Fibroblast of skin of abdomen (primary cell): Measurements from ENCODE around the gene CA10. TPM values are rescaled to one million over a fixed set of nuclear protein-coding genes. Genes with fewer than 3 reads are reported as not detected.

Experiments
- DNase-seq: peaks from one replicate; pipeline ENCODE4 v3.0.0-alpha.2; 2013
- polyA plus RNA-seq, 2 experiments: library from polyadenylated mRNA; unstranded; fragments of 120-200 nt; gene quantifications; one replicate each; pipeline ENCODE4 v1.2.1, GENCODE V29; 2013; ENCODE audit not compliant: insufficient read length in 2 of 2

The CA10 gene
- polyA plus RNA-seq (2013, experiment 1 of 2; ENCODE audit: insufficient read length) = 0.08 TPM
- polyA plus RNA-seq (2013, experiment 2 of 2; ENCODE audit: insufficient read length) = not detected

DNA sequence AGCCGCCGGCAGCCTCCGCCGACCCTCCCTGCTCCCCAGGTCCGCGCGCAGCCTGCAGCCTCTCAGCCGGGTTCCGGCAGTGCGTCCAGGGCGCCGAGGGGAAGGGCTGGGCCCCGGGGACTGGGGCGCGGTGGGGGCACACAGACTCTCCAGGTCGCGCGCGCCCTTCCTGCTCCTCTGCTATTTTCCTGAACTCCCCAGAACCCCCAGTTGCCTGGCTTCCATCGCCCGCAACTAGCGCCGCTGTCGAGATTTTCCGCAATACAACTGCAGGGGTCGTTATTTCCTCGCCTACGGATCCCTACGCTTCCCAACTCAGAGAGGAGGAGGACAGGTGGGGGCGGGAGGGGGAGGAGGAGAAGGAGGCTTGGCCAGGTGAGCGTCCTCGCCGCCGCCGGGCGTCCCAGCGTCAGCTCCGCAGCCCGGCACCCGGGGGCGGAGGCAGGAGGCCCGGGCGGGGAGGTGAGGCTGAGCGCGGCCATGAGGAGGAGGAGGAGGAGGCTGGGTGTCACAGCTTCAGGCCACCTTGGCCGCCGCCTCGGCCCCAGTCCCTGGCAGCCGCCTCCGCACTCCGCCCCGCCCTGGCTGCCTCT lies at the start of gene CA10:
CA10 (minus strand) TSS at position 265 of the 593 bp plus-strand sequence.
- no peak for DNase-seq

DNA sequence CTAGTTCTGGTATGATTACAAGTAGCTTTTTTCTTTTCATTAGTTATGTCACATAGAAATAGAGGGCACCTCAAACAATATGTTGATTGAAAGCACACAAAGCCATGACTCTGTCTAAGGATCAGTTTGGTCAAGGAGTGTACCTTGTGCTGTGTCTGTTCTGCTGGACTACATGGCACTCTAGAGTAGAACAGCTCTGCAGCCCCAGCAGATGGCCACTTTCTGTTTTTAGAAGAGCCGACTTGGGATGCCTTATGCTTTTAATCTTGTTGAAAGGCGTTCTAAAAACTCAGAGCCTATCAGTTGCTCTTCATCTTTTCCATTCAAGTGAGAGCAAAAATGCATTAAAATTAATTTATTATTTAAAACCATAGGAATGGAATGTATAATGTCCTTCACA lies 49.3 kb upstream of the CA10 start:
- no peak for DNase-seq

DNA sequence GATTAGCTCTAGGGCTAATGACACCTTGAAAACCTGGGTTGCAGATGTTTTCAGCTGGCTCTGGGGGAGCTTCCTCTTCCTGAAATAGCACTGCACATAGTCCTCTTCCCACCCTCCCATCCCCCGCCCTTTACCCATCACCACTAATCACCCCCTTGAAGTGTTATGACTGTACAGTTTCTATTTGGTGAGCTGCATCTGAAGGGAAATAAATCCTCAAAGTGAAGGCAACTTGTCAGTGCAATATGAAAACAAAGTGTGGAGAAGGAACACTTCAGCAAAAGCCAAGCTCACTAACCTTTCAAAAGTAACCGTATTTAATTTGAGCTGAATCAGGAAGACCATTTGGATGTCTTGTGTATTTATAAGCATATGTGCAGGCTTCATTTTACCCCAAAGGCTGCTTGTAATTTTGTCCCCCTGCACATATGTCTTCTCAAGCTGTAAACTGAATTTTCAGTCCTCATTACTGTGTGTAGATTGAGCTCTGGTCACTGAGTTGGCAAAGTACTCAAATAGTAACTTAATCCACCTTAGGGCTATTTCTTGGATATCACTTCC lies 44.1 kb upstream of the CA10 start:
- DNase-seq = no peak

DNA sequence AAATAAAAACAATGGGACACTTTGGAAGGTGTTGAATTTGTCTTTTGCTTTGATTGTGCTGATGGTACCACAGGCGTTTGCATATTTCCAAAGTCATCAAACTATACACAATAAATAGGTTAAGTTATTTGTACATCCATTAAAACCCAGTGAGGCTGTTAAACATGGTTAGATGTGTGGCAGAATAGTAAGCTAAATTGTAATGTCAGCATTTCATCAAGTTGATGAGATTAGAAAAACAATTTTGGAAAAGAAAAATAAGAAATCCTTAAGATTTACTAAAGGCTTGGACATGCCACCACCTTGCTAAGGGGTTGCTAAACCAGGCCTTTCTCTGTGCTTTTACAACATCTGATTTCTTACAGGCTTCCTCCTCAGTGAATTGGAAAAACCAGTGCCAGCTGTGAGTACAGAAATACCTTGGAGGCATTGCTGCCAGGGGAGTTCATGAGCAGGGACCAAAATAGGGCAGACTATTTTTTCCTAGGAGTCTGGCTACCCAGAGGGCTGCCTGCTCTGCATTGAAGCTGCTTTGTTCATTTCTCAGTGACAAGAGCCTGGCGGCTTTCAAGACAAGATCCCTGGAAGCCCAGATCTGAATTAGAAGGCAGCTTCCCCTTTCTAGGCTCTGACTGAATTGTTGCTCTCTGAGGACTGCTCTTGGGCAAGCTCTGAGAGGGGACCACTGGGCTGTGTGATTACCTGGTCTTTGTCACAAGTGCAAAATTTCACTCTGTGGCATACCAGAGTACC lies 43.4 kb upstream of the CA10 start:
- DNase-seq = no peak

DNA sequence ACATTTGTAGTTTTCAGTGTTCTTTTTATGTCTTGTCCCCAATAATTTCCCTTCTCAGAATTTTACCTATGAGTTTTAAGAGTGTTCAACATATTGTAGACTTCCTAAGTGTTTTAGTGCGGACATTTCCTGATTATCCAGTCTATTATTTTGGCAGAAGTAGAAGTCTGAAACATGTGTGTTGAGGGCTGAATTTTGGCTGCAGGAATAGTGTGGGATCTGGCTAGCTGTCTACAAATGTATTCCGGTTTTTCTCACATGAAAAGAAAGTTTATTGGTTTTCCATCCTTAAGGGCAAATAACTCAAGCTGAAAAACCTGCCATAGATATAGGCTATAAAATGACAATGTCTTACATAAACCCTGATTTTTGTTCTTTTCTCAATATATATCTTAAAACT lies 33.0 kb upstream of the CA10 start:
- no peak for DNase-seq

DNA sequence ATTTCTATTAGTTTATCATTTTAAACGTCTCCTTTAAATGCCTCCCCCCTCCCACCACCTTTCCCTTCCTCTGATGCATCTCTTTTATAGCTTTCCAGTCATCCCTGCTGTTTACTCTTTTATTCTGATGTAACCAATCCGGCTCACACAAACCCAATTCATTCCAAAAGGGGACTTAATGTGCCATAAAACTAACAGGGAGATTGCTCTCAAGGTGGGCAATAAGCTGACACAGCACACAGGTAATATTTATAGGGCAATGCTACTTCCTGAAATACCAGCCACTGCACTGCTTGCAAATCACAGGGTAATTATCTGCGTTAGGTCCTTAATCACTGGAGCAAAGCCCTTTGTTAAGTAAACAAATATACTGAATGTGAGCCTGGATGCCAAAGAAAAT lies 23.3 kb upstream of the CA10 start:
- DNase-seq = no peak

DNA sequence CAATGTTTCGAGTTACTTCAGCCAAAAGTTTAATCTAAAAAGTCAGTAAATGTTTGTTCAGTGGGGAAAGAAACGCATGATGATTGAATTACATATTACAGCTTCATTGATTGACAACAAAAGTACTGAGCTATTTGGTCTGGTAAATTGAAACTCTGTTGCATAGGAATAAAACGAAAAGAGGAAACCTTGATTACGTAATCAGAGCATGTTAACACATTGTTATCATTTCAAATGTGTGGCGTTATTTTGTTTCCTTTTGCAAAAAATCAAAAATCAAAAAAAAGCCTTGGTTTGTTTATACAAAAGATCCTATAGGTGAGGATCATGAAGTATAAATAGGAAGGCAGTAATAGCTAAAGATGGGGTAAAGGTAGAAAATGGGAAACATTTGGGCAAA lies 19.5 kb upstream of the CA10 start:
- DNase-seq = no peak

DNA sequence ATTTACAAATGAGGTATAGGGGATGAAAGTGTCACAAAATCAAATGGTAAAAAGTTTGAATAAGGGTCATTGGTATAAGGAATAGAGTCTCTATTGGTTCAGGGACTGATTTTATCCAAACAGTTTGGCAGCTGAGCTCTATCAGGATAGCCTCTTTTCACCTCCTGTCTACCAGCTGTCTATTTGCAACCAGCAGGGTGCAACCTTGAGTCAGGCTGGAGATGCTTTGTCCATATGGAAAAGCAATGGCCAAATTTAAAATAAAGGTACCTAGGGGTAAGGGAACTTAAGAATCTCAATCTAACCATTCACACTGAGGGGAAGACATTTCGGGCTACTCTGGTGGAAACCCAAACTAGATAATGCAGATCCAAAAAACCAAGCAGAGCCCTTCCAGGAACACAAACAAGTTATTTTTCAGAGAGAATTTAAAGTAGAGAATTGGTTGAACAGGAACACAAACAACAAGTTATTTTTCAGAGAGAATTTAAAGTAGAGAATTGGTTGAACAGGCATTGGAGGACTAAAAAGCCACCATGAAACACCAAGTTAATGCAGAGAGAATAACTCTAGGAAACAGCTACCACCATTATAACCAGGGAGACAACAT lies 12.6 kb upstream of the CA10 start:
- DNase-seq = no peak

DNA sequence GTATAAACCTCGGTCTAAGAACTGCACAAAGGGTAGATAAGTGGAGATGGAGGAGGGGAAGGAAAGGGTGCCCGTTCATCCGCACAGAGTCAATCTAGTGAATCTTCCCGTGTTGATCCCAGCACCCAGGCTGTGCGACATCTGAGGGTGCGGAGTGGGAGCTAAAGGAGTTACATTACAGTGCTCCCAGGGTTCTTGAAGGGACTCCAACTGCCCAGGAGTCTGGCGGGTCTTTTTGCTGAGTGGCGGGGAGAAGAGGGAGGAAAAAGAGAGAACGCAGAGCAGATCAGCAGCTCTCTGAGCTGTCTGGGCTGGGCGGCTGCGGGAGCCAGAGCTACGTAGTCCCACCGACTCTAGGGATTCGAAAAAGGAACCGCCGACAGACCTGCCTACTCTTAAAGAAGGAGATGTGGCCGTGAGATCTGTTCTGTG lies 1.6 kb upstream of the CA10 start:
- no peak for DNase-seq

DNA sequence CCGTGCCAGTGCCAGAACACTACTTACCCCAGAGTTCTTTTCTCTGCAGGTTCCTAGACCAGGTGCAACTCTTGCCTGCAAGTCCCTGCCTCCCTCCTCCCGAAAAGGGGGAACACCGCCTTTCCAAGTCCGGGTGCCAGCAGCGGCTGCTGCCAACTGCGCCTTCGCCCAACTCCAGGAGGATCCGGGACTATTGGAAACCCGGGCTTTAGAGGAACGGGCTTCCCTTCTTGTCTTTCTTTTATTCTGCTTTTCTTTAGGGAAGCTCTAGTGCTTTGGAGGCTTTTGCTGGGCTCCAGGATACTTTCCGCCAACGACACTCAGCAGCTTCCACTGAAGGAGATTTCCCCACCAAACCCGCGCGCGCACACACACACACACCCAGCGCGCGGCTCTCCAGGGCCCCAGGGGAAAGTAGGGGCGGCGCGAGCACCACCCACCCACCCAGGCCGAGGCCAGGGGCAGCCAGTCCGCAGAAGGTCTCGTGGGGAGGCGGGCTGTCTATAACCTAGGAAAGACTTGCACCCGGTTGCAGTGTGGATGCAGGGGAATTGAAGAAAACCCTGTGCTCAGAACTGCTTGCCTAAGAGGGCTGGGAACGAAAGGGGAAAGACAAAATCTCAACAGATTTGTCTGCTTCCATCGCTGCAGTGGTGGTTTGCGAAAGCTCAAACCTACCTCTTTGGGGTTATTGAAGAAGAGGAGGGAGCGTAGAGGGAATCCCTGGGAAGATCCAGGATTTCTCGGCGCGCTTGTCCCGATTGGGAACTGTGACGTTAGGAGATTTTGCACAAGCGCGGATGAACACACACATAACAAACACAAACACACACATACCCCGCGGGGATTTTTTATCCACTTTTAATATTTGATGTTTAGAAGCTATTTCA lies 977 bp upstream of the CA10 start:
- DNase-seq = no peak

DNA sequence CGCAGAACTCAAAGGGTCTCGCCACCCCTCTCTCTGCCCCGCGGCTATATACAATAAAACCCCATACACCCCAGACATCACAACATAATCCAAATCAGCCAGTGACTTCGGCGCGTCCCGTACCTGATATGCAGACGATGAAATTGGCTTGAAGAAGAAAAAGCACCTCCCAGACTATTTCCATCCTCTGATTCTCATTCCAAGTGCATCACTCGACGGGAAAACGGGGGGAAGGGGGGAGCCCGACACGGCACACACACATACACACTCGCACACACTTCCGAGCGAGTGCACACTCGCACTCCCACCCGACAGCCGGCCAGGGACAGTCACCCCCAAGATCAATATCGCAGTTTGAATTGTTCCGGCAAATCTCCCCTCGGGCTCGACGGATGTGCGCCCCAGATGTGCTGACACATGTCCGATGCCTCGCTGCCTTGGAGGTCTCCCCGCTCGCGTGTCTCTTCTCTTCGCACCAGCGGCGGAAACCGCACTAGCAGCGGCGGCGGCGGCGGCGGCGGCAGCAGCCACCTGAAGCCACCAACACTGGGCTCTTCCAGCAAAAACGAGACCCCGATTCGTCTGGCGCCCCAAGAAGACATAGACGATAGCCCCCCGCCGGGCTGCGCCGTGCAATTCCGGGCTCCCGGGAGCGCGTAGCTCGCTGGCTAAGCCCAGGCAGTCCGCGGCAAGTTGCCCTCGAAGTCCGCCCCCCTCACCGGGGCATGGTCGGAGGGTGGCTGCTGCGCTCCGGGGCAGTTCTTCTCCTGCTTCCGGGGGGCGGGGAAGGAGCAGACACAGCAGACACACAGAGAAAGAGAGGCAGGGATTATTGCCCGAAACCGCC lies 688 bp downstream of the CA10 start:
- no peak for DNase-seq

DNA sequence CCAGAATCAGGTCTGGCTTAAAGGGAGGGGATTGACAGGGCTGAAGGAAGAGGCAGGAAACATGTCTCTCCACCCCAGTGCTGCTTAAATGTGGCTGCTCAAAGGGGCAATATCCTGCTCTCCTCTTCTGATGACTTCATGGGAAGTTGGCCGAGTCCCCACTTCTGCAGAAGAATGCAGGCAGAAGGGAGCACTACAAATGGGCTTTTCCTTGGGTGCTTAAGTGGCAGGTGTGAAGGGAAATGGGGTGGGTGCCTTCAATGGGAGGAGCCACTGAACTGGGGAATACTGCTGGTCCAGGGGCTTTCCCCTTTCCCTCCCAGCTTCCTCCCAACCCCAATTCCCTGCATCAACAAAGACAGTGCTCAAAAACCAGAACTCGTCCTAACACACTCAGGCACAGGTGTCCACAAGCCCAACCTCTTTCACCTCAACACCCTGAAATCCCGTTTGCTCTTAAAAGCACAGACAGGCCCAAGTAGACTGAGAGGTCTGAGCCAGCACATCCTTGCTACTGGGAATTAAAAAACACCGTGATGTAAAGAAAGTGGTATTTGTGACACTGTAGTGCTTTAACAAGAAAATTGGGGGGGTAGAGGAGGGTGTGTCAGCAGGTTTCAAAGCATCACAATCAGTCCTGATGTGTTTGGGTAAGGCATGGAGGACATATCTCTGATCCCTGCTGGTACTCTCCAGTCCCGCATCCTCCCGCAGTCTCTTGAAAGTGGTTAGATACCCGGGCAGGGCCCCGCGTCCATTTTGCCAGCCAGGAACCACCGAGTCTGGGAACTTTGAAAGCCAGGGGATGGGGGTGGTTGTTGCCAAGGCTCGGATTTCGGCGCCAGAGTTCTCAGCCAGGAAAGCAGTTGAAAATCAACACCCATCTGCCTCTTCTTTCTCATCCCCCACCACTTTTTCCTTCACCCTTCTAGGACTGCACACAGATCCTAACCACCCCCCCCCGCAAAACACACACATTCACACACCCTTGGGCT lies 1.6 kb downstream of the CA10 start:
- DNase-seq = no peak

DNA sequence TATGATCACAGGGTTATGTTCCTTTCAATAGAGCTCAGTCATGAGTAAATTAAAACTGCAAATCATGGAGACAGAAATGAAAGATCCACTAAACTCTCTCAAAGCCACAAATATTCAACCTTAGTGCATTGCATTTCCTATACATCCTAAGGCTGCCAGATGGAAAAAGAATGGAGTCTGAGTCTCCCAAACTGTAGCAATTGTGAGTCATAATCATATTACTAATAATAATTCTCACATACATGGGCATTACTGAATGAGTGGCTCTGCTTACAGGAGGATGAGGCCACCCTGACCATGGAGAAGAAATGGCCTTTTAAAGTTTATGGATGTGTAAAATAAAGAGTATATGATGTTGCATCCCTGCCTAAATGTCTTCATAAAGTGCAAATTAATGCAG lies 3.2 kb downstream of the CA10 start:
- no peak for DNase-seq

DNA sequence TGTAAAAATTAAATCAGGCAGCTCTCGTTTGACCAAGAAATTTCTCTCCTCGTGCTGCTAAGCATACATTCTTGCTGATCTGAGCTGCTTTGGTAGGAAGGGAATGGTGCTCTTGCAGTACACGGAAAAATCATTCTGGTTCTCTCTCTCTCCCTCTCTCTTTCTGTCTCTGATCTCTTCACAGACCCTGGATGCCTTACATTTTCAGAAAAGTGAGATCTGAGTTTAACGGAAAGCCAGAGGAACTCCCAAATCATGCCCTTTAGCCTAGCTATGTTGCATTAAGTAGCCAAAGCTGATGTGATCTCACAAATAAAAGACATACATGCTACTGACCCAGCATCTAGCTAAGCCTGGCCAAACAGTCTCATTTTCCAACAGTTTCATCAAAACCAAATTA lies 4.0 kb downstream of the CA10 start:
- DNase-seq = no peak

DNA sequence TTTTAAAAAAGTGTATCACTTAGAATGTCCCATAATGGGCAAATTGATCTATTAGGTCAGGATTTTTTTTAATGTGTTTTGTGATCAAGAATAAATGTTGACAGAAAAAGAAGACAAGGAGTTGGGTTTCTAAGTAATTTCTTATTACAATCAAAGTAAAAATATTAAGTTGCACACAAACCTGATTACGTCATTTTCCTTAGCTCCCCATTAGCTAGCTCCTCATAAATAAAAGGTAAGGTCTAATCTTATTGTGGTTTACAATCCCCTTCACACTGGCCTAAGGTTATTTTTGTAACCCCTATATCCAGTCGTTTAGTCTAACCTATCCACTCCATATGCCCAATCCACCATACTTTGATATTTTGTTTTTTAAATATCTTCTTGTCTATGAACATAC lies 7.6 kb downstream of the CA10 start:
- no peak for DNase-seq

DNA sequence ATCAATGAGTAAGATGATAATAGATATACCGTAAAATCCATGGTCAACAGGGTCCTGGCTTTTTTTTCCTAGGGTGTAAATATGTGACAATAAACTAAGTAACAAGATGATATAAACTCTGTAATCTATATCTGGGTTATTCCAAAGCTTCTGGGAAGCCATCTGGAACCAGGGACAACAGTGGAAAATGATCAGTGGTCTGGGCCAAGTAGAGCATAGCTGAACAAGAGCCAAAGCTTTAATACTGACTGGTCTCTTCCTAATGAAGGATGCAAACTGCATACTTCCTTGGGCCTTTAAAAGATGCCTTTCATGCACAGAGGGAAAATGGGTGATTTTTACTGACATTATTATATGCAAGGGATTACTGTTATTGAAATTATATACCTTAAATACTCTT lies 8.9 kb downstream of the CA10 start:
- no peak for DNase-seq

DNA sequence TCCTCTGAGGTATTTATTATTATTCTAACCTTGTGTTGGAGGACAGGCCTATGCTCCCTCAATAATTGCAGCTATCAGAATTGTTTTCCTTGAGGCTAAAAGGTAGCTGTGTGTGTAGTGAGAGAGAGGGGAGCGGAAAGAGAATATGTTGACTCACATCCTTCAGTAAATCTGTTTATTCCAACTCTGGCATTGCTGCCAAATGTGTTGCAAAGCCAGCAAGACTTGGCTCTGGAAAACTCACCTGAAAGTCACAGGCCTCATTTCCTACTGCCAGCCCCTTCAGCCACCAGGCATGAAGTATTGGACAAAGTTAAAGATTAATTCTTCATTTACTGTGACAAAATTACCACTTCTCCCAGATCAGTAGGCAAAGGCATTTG lies 9.6 kb downstream of the CA10 start:
- no peak for DNase-seq

DNA sequence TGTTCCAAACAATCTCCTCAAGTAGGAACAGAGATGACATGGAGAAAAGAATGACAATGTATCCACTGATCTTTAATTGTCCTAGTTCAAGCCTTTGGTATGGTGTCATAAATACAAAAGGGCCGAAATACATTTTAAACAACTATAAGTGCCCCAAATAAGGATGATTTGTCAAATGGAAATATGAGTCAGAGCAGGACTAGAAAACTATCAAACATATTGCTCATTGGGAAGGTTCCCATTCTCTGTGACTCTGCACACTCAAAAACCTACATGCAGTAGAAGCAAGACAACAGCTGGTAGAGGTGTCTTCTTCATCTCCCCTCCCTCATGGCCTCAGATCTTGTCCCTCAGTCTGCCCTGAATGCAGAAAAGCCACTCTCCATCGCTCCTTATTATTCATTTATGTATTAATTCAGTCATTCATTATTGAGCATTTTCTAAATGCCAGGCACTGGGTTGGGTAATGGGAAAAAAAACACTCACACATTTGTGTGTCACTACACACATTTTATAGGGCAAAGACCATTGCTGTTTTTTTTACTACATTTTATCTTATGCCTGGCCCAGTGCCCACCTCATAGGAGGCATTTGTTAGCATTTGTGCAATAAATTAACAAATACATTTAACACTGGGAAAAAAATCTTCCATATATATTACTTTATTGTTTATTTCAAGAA lies 10.1 kb downstream of the CA10 start:
- no peak for DNase-seq

DNA sequence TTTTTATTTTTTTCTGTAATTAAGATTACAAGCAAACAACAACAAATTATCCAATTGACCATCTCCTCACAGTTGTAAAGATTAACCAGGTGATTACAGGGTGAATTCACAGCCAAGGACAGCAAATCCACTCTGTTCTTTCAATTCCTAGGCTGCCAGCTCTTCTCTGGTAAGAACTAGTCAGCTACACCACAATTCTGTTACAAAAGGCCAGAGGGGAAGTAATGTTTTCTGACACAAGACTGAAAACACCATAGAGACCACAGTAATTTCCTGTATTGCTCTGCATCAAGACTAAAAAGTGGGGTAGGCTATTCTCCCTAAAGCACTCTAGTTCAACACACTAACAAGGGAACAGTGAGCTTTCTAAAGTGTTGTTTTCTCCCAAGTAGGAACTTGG lies 10.6 kb downstream of the CA10 start:
- DNase-seq = no peak

DNA sequence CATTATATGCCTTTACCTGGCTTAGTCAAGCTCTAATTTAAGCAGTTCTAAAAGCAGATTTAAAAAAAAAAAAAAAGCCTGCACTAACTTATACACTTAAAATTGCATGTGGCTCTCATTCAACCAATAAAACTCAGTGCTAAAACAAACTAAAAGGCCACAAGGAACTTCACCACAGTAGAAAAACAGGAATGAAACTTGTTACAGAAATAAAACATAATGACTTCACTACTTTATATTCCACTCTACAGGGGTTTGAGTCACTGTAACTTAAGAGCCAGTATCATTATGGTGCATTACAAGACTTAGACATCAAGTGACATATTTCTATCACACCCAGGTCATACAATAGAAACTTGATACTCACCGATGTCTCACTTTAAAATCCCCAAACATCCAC lies 11.1 kb downstream of the CA10 start:
- DNase-seq = no peak
